HG03432 (cell line): ENCODE measurements around the gene EBF3.

ENCODE experiments used
- ATAC-seq: cut with Tn5 transposase; IDR thresholded peaks from one replicate; pipeline ENCODE4 v1.9.1; 2021; ENCODE audit warnings: mild to moderate bottlenecking, moderate library complexity; ENCODE audit not compliant: unreplicated experiment

EBF3 gene

GRCh38 chr10:129811208-129811607 lies 152.9 kb downstream of the EBF3 start:
- no peak for ATAC-seq

GRCh38 chr10:129809841-129810240 lies 154.2 kb downstream of the EBF3 start:
- ATAC-seq = no peak

- no peak for ATAC-seq
Observed at GRCh38 chr10:129809431-129809830, 154.6 kb downstream of the EBF3 start.

GRCh38 chr10:129808092-129808983 lies 155.7 kb downstream of the EBF3 start:
- no peak for ATAC-seq

- no peak for ATAC-seq
Observed at GRCh38 chr10:129807211-129807610, 156.9 kb downstream of the EBF3 start.

GRCh38 chr10:129800796-129801340 lies 163.2 kb downstream of the EBF3 start:
- no peak for ATAC-seq

GRCh38 chr10:129799942-129800341 lies 164.1 kb downstream of the EBF3 start:
- no peak for ATAC-seq

- no peak for ATAC-seq
Observed at GRCh38 chr10:129796710-129797420, 167.2 kb downstream of the EBF3 start.

- ATAC-seq = no peak
Observed at GRCh38 chr10:129793996-129794395, 170.1 kb downstream of the EBF3 start.

GRCh38 chr10:129793479-129793878 lies 170.6 kb downstream of the EBF3 start:
- ATAC-seq = no peak

GRCh38 chr10:129792864-129793263 lies 171.2 kb downstream of the EBF3 start:
- ATAC-seq = no peak

- ATAC-seq = no peak
Observed at GRCh38 chr10:129792141-129792540, 171.9 kb downstream of the EBF3 start.

- no peak for ATAC-seq
Observed at GRCh38 chr10:129790715-129791446, 173.2 kb downstream of the EBF3 start.

GRCh38 chr10:129788215-129788614 lies 175.9 kb downstream of the EBF3 start:
- ATAC-seq = no peak

- ATAC-seq = no peak
Observed at GRCh38 chr10:129787557-129787956, 176.5 kb downstream of the EBF3 start.

GRCh38 chr10:129786216-129786615 lies 177.9 kb downstream of the EBF3 start:
- no peak for ATAC-seq

GRCh38 chr10:129785536-129785981 lies 178.5 kb downstream of the EBF3 start:
- no peak for ATAC-seq
